Adrenal gland (tissue), 12 donors: ENCODE data around the gene NUDT6. TPM values are rescaled to one million over a fixed set of nuclear protein-coding genes. Genes with fewer than 3 reads are reported as not detected.
A peak's percentile ranks its signal among the peaks of the same experiment; 100 is the strongest.

Experiments
- DNase-seq, 7 donors: peaks; one replicate each; pipeline ENCODE4 v3.0.0-alpha.2; 2019 to 2020
- H3K27ac ChIP-seq, 5 donors: fragments of 200-600 bp; sonication (generic) in 4 of 5; 1 replicate in 3 of 5; 2 replicates in 2 of 5; pipeline versions ENCODE4 v1.5.1 to v1.8.0; 2016 to 2020; ENCODE audit warnings: mild to moderate bottlenecking in 1 of 5
- H3K27me3 ChIP-seq: fragments of 200-600 bp; 2 replicates; pipeline ENCODE4 v1.8.0; 2021
- H3K36me3 ChIP-seq, 2 donors: fragments of 200-600 bp; replicated peaks in 1 of 2; 1 replicate in 1 of 2; 2 replicates in 1 of 2; pipeline versions ENCODE4 v1.5.1 to v1.8.0; 2018 to 2022
- H3K4me1 ChIP-seq, 2 donors: fragments of 200-600 bp; replicated peaks in 1 of 2; 1 replicate in 1 of 2; 2 replicates in 1 of 2; pipeline versions ENCODE4 v1.5.1 to v1.8.0; 2018 to 2021
- H3K4me3 ChIP-seq, 4 donors: fragments of 200-600 bp; sonication (generic) in 3 of 4; one replicate each; pipeline ENCODE4 v1.5.1; 2016 to 2018
- H3K9me3 ChIP-seq, 3 donors: fragments of 200-600 bp; sonication (generic) in 1 of 3; replicated peaks in 1 of 3; 1 replicate in 2 of 3; 2 replicates in 1 of 3; pipeline versions ENCODE4 v1.5.1 to v1.8.0; 2016 to 2021
- CTCF ChIP-seq, 6 experiments: fragments of 450-650 bp in 4 of 6; fragments of 200-600 bp in 2 of 6; sonication (generic) in 1 of 6; IDR thresholded peaks; 1 replicate in 5 of 6; 2 replicates in 1 of 6; pipeline versions ENCODE4 v1.5.1 to v1.8.0; 2016 to 2021; ENCODE audit warnings: antibody characterized with exemption in 6 of 6, mild to moderate bottlenecking in 2 of 6, moderate library complexity in 1 of 6
- POLR2A ChIP-seq, 2 donors: fragments of 450-650 bp; IDR thresholded peaks; one replicate each; pipeline ENCODE4 v1.6.1; 2017; ENCODE audit warnings: antibody characterized with exemption in 2 of 2, mild to moderate bottlenecking in 2 of 2, moderate library complexity in 1 of 2
- WGBS, 4 donors: extraction: QIAGEN DNeasy Blood & Tissue Kit in 2 of 4; methylation state at CpG; one replicate each; pipeline versions ENCODE4 v1.1.5 to v1.1.7; 2013 to 2017; 5-methylcytosine and 5-hydroxymethylcytosine counted together
- intact Hi-C, 2 donors: fragments of 100-400 bp; cut with DNase I; formaldehyde crosslinking; loops; one replicate each; pipeline versions ENCODE4 v1.14.1 to v1.15.0; 2022 to 2023
- polyA plus RNA-seq, 3 donors: library from polyadenylated mRNA; stranded (reverse); fragments of 200-250 nt in 2 of 3; fragments of 350-450 nt in 1 of 3; fragmentation: Illumina TruSeq in 1 of 3; extraction: RNeasy Lipid Tissue Mini Kit (QIAGEN cat#74804) in 1 of 3; gene quantifications; one replicate each; pipeline ENCODE4 v1.2.3, GENCODE V29; 2013 to 2014
- total RNA-seq, 9 donors: library from RNA; depleted of rRNA in 4 of 9; stranded (reverse); fragments of >200 nt in 4 of 9; fragments of 120-200 nt in 1 of 9; fragmentation: NEBNext Ultra II Directional in 1 of 9; extraction: Animal tissue kit (Norgen Biotek cat#: 25700) in 1 of 9; gene quantifications; one replicate each; pipeline versions ENCODE4 v1.1.0 to v1.2.4, GENCODE V29; 2013 to 2023
- donor health status: healthy with polysubstance abuse.
- donor health status: Bipolar disorder and iron deficiency.
- donor health status: DM: yes; HTN: yes; CAD: no.
- donor health status: DM: no; HTN: no; CAD: no.
- donor health status: DM: no; HTN: no; CAD: no.
- donor health status: DM: yes; HTN: yes; CAD: no.

NUDT6 gene
- total and polyA plus RNA-seq, 12 donors, result 6.4 to 31.1 (median 15.8) TPM

GRCh38 chr4:122928930-122929329, 6.5 kb upstream of the NUDT6 start:
- H3K4me3 ChIP-seq, result no peak overlapping the region
- TF ChIP-seq CTCF (IDR thresholded peaks at IDR 0.05) (no peak), POLR2A (IDR thresholded peaks at IDR 0.05) (no peak)
- WGBS, 4 donors, result 72 to 94% (median 79%) methylated on average over 1 of the region's 1 CpG

GRCh38 chr4:122922877-122923511, 597 bp upstream of the NUDT6 start:
- DNase-seq, result peak; percentile 78 to 92 (median 84)
- peak overlapping the region in 4 of 5 donors; percentile 45 to 84 (median 61) for H3K27ac ChIP-seq
- WGBS, 4 donors, result 0 to 1% (median 0%) methylated on average over 34 of the region's 34 CpGs
- no peaks in the 10 kb centered on the region for H3K9me3 ChIP-seq
- no peaks in the 10 kb centered on the region for H3K36me3 ChIP-seq
- intact Hi-C loops, result loop anchor here in 1 of 2 donors (10.0 kb wide), 1 partner anchor 178 kb away; no protein-coding TSS in a partner anchor
- peak in 1 of 2 donors; percentile 20 for TF ChIP-seq POLR2A (IDR thresholded peaks at IDR 0.05)
- no peak for TF ChIP-seq CTCF (IDR thresholded peaks at IDR 0.05)
- H3K27me3 ChIP-seq, result no peaks in the 10 kb centered on the region
- H3K4me3 ChIP-seq, result peak overlapping the region; percentile 30 to 96 (median 85)
- peaks cover 7 to 19% of the 10 kb centered on the region in 2 donors for H3K4me1 ChIP-seq

More at GRCh38 chr4:122928930-122929329, 6.5 kb upstream of the NUDT6 start:
- Histone ChIP-seq H3K36me3 (peaks cover 0 to 5% of the 10 kb centered on the region in 2 donors), H3K27ac (no peak overlapping the region), H3K9me3 (no peaks in the 10 kb centered on the region), H3K4me1 (peaks cover 2 to 8% of the 10 kb centered on the region in 2 donors), H3K27me3 (no peaks in the 10 kb centered on the region)
- intact Hi-C loops, result loop anchor here in 1 of 2 donors (10.0 kb wide), 1 partner anchor 184 kb away; no protein-coding TSS in a partner anchor
- DNase-seq, result no peak

GRCh38 chr4:122921300-122921699, 1.1 kb downstream of the NUDT6 start:
- Histone ChIP-seq H3K4me1 (peaks cover 7 to 19% of the 10 kb centered on the region in 2 donors), H3K9me3 (no peaks in the 10 kb centered on the region), H3K4me3 (peak overlapping the region in 1 of 4 donors; percentile 89), H3K36me3 (no peaks in the 10 kb centered on the region), H3K27me3 (no peaks in the 10 kb centered on the region), H3K27ac (no peak overlapping the region)
- 86 to 92% (median 91%) methylated on average over 5 of the region's 5 CpGs for WGBS, 4 donors
- DNase-seq, result no peak
- intact Hi-C loops, result loop anchor here in 1 of 2 donors (10.0 kb wide), 1 partner anchor 176 kb away; no protein-coding TSS in a partner anchor
- TF ChIP-seq POLR2A (IDR thresholded peaks at IDR 0.05), result no peak
- no peak for TF ChIP-seq CTCF (IDR thresholded peaks at IDR 0.05)

GRCh38 chr4:122920473-122920872, 1.9 kb downstream of the NUDT6 start:
- no peaks in the 10 kb centered on the region for H3K36me3 ChIP-seq
- intact Hi-C loops, result loop anchor here in 1 of 2 donors (10.0 kb wide), 1 partner anchor 176 kb away; no protein-coding TSS in a partner anchor
- H3K27me3 ChIP-seq, result no peaks in the 10 kb centered on the region
- WGBS, 4 donors, result 84 to 94% (median 88%) methylated on average over 5 of the region's 5 CpGs
- no peak overlapping the region for H3K4me3 ChIP-seq
- DNase-seq, result no peak
- peaks cover 7 to 19% of the 10 kb centered on the region in 2 donors for H3K4me1 ChIP-seq
- no peak overlapping the region for H3K27ac ChIP-seq
- TF ChIP-seq POLR2A (IDR thresholded peaks at IDR 0.05) (no peak), CTCF (IDR thresholded peaks at IDR 0.05) (no peak)
- H3K9me3 ChIP-seq, result no peaks in the 10 kb centered on the region
